ENCODE measurements around the gene FOLR3.

GRCh38 chr11:72157131-72157530 lies 21.6 kb downstream of the FOLR3 start:
- TF ChIP-seq POLR2A (IDR thresholded peaks at IDR 0.05): no peak
- no peak for TF ChIP-seq CTCF (IDR thresholded peaks at IDR 0.05)
- no peak for TF ChIP-seq POLR2AphosphoS5 (IDR thresholded peaks at IDR 0.05)
